K562 (cell line): ENCODE data around the gene REEP6. TPM values are rescaled to one million over a fixed set of nuclear protein-coding genes. Genes with fewer than 3 reads are reported as not detected.

Experiments used
- BACH1 ChIP-seq: fragments of 200-800 bp; sonication (Bioruptor generic); IDR thresholded peaks from 2 replicates; pipeline ENCODE4 v1.6.1; 2016; ENCODE audit warnings: missing genetic modification characterization, missing compliant biosample characterization
- BMI1 ChIP-seq: fragments of 150-350 bp; IDR thresholded peaks from 2 replicates; pipeline ENCODE4 v1.6.1; 2014; ENCODE audit warnings: low read length
- DNMT1 ChIP-seq: fragments of 450-650 bp; IDR thresholded peaks from 2 replicates; pipeline ENCODE4 v1.6.1; 2016; ENCODE audit warnings: antibody characterized with exemption, mild to moderate bottlenecking
- EHMT2 ChIP-seq: fragments of 450-650 bp; IDR thresholded peaks from 2 replicates; pipeline ENCODE4 v1.6.1; 2018; ENCODE audit warnings: antibody characterized with exemption
- ELK3 ChIP-seq: fragments of 450-650 bp; formaldehyde crosslinking; IDR thresholded peaks from 2 replicates; pipeline ENCODE4 v1.4.0; 2020; ENCODE audit warnings: mild to moderate bottlenecking
- HINFP ChIP-seq: fragments of 450-650 bp; conservative IDR thresholded peaks from 2 replicates; pipeline ENCODE4 v1.6.1; 2016; ENCODE audit warnings: missing genetic modification characterization, low read depth, mild to moderate bottlenecking, control low read depth, missing compliant biosample characterization
- JUND ChIP-seq, 2 experiments: IDR thresholded peaks; 2 replicates in 1 of 2; 3 replicates in 1 of 2; pipeline ENCODE4 v1.6.1; 2011; ENCODE audit warnings: borderline replicate concordance in 2 of 2, low read depth in 2 of 2, low read length in 2 of 2, improper control_type of control experiment in 1 of 2, missing biosample characterization in 1 of 2, missing genetic modification characterization in 1 of 2, missing genetic modification reagents in 1 of 2
- MAFF ChIP-seq: IDR thresholded peaks from 2 replicates; pipeline ENCODE4 v1.6.1; 2012; ENCODE audit warnings: low read length, improper control_type of control experiment
- NCOA1 ChIP-seq: fragments of 450-650 bp; IDR thresholded peaks from 2 replicates; pipeline ENCODE4 v1.6.1; 2016; ENCODE audit warnings: low read depth
- NR1H2 ChIP-seq: sonication (generic); formaldehyde crosslinking; IDR thresholded peaks from 2 replicates; pipeline ENCODE4 v1.4.0; 2020; ENCODE audit warnings: mild to moderate bottlenecking, missing genetic modification reagents
- PTTG1 ChIP-seq: fragments of 450-650 bp; IDR thresholded peaks from 2 replicates; pipeline ENCODE4 v1.6.1; 2016; ENCODE audit warnings: low read depth, mild to moderate bottlenecking, missing genetic modification characterization, missing compliant biosample characterization
- RBM17 ChIP-seq: fragments of 200-400 bp; formaldehyde crosslinking; IDR thresholded peaks from 2 replicates; pipeline ENCODE4 v1.6.1; 2017; ENCODE audit warnings: low read depth, mild to moderate bottlenecking, low read length, borderline replicate concordance
- RHOXF2B ChIP-seq: fragments of 250-450 bp; sonication (Bioruptor Pico); conservative IDR thresholded peaks from 2 replicates; pipeline ENCODE4 v1.5.1; 2021
- SMARCA4 ChIP-seq: fragments of 450-650 bp; IDR thresholded peaks from 2 replicates; pipeline ENCODE4 v1.6.1; 2016
- SREBF2 ChIP-seq: sonication (generic); formaldehyde crosslinking; IDR thresholded peaks from 2 replicates; pipeline ENCODE4 v1.4.0; 2020; ENCODE audit warnings: mild to moderate bottlenecking, missing genetic modification reagents
- TEAD2 ChIP-seq: fragments of 450-650 bp; IDR thresholded peaks from 2 replicates; pipeline ENCODE4 v1.6.1; 2016; ENCODE audit warnings: missing genetic modification characterization, control low read depth, missing compliant biosample characterization
- ZBED1 ChIP-seq: IDR thresholded peaks from 2 replicates; pipeline ENCODE4 v1.6.1; 2014
- ZNF143 ChIP-seq: sonication (generic); formaldehyde crosslinking; IDR thresholded peaks from 2 replicates; pipeline ENCODE4 v1.9.0; 2022; ENCODE audit warnings: mild to moderate bottlenecking, missing genetic modification reagents
- ZNF224 ChIP-seq: sonication (generic); formaldehyde crosslinking; IDR thresholded peaks from 2 replicates; pipeline ENCODE4 v1.8.0; 2022; ENCODE audit warnings: mild to moderate bottlenecking, missing genetic modification reagents
- ZNF589 ChIP-seq: fragments of 200-800 bp; sonication (Bioruptor generic); IDR thresholded peaks from 2 replicates; pipeline ENCODE4 v1.6.1; 2016; ENCODE audit warnings: low read depth, missing genetic modification characterization, missing compliant biosample characterization
- polyA plus RNA-seq, 8 experiments: library from polyadenylated mRNA; depleted of rRNA in 4 of 8; stranded (reverse) in 5 of 8; unstranded in 3 of 8; fragments of >200 nt; fragmentation: Nextera tagmentation in 2 of 8; fragmentation: Illumina TruSeq in 1 of 8; extraction: Ambion mirVana in 2 of 8; extraction: Trizol in 1 of 8; gene quantifications; 2 replicates each; pipeline versions ENCODE4 v1.2.1 to v1.2.3, GENCODE V29; 2011 to 2014; ENCODE audit warnings: inconsistent platforms in 1 of 8, missing spikeins in 1 of 8
- total RNA-seq, 7 experiments: library from RNA; depleted of rRNA in 6 of 7; stranded (reverse); fragments of >200 nt in 6 of 7; fragmentation: Illumina TruSeq in 2 of 7; extraction: Trizol in 2 of 7; gene quantifications; 2 replicates each; pipeline versions ENCODE4 v1.2.1 to v1.2.3, GENCODE V29; 2011 to 2021; ENCODE audit warnings: low replicate concordance in 1 of 7
- TF ChIP-seq, protein P1 (sequence below): fragments of 250-450 bp; sonication (Bioruptor Pico); IDR thresholded peaks from 2 replicates; pipeline ENCODE4 v1.4.0; 2020
- TF ChIP-seq, protein P2 (sequence below): fragments of 250-450 bp; sonication (Bioruptor Pico); IDR thresholded peaks from 2 replicates; pipeline ENCODE4 v1.5.0; 2021
- TF ChIP-seq, protein P3 (sequence below), 2 experiments: IDR thresholded peaks; 2 replicates each; pipeline ENCODE4 v1.6.1; 2012; ENCODE audit warnings: improper control_type of control experiment in 2 of 2, low read depth in 2 of 2, low read length in 2 of 2, borderline replicate concordance in 1 of 2

REEP6 gene
- total and polyA plus RNA-seq, 9 of the 15 experiments (the other 6 are each of a cell fraction or from before 2014, with no cell fraction given): 1.2 to 64.2 (median 12.7) TPM

- TF ChIP-seq JUND (IDR thresholded peaks at IDR 0.05; ENCODE audit: borderline replicate concordance, low read depth, low read length): no peak
- no peak for TF ChIP-seq JUND (tag; IDR thresholded peaks at IDR 0.05; ENCODE audit: borderline replicate concordance, low read depth, low read length)
- TF ChIP-seq TEAD2 (tag): no peak
- TF ChIP-seq NCOA1: 0 out of 2 replicates have a peak, but pooled peaks have one; percentile 54
- TF ChIP-seq BACH1 (tag): no peak
- no peak for TF ChIP-seq HINFP (tag)
- no peak for TF ChIP-seq RHOXF2B (CRISPR knock-in tag)
- TF ChIP-seq EHMT2: peak; percentile 96
- no peak for TF ChIP-seq SMARCA4
- no peak for TF ChIP-seq ZNF589 (CRISPR knock-in tag)
- TF ChIP-seq, protein P1, sequence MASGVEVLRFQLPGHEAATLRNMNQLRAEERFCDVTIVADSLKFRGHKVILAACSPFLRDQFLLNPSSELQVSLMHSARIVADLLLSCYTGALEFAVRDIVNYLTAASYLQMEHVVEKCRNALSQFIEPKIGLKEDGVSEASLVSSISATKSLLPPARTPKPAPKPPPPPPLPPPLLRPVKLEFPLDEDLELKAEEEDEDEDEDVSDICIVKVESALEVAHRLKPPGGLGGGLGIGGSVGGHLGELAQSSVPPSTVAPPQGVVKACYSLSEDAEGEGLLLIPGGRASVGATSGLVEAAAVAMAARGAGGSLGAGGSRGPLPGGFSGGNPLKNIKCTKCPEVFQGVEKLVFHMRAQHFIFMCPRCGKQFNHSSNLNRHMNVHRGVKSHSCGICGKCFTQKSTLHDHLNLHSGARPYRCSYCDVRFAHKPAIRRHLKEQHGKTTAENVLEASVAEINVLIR (CRISPR knock-in tag): no peak
- TF ChIP-seq MAFF: no peak
- no peak for TF ChIP-seq ZBED1
- TF ChIP-seq DNMT1: no peak
- TF ChIP-seq ELK3 (CRISPR knock-in tag): no peak
- TF ChIP-seq ZNF143: no peak
- TF ChIP-seq RBM17: no peak
- TF ChIP-seq PTTG1 (tag): no peak
- no peak for TF ChIP-seq NR1H2 (CRISPR knock-in tag)
- no peak for TF ChIP-seq SREBF2
- TF ChIP-seq, protein P2, sequence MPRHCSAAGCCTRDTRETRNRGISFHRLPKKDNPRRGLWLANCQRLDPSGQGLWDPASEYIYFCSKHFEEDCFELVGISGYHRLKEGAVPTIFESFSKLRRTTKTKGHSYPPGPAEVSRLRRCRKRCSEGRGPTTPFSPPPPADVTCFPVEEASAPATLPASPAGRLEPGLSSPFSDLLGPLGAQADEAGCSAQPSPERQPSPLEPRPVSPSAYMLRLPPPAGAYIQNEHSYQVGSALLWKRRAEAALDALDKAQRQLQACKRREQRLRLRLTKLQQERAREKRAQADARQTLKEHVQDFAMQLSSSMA (CRISPR knock-in tag): no peak
- 0 out of 2 replicates have a peak, but pooled peaks have one; percentile 50 for TF ChIP-seq ZNF224 (CRISPR knock-in tag)
- TF ChIP-seq BMI1: no peak
- TF ChIP-seq, protein P3, sequence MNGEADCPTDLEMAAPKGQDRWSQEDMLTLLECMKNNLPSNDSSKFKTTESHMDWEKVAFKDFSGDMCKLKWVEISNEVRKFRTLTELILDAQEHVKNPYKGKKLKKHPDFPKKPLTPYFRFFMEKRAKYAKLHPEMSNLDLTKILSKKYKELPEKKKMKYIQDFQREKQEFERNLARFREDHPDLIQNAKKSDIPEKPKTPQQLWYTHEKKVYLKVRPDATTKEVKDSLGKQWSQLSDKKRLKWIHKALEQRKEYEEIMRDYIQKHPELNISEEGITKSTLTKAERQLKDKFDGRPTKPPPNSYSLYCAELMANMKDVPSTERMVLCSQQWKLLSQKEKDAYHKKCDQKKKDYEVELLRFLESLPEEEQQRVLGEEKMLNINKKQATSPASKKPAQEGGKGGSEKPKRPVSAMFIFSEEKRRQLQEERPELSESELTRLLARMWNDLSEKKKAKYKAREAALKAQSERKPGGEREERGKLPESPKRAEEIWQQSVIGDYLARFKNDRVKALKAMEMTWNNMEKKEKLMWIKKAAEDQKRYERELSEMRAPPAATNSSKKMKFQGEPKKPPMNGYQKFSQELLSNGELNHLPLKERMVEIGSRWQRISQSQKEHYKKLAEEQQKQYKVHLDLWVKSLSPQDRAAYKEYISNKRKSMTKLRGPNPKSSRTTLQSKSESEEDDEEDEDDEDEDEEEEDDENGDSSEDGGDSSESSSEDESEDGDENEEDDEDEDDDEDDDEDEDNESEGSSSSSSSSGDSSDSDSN (IDR thresholded peaks at IDR 0.05; ENCODE audit: borderline replicate concordance in 1 of 2, low read depth in 2 of 2, low read length in 2 of 2): no peak
These were observed 44.1 kb upstream of the REEP6 start (continued) for GRCh38 chr19:1446713-1447481.
